Nephron progenitor cell (in vitro differentiated cells): Measurements from ENCODE around the gene WDR77.

ENCODE experiments used
- DNase-seq: peaks from one replicate; pipeline ENCODE4 v3.0.0; 2021
- H3K27ac Mint-ChIP-seq: 2 replicates; pipeline ENCODE4 v1.8.0; 2021; ENCODE audit warnings: mild to moderate bottlenecking, moderate library complexity, mixed read lengths
- H3K27me3 Mint-ChIP-seq: 2 replicates; pipeline ENCODE4 v1.8.0; 2021; ENCODE audit warnings: mild to moderate bottlenecking, low read depth, mixed read lengths; ENCODE audit not compliant: poor library complexity
- H3K36me3 Mint-ChIP-seq: 2 replicates; pipeline ENCODE4 v1.8.0; 2021; ENCODE audit warnings: low read depth, mixed read lengths
- H3K4me1 Mint-ChIP-seq: 2 replicates; pipeline ENCODE4 v1.8.0; 2021; ENCODE audit warnings: mixed read lengths
- H3K4me3 Mint-ChIP-seq: 2 replicates; pipeline ENCODE4 v1.8.0; 2021; ENCODE audit warnings: mild to moderate bottlenecking, moderate library complexity, mixed read lengths
- H3K9me3 Mint-ChIP-seq: 2 replicates; pipeline ENCODE4 v1.8.0; 2021; ENCODE audit warnings: mild to moderate bottlenecking, moderate library complexity, mixed read lengths
- CTCF ChIP-seq: fragments of 200-600 bp; sonication (generic); IDR thresholded peaks from 2 replicates; pipeline ENCODE4 v1.5.0; 2021; ENCODE audit warnings: antibody characterized with exemption

The WDR77 gene

GRCh38 chr1:111474106-111474505, 25.1 kb upstream of the WDR77 start:
- TF ChIP-seq CTCF = no peak
- Mint-ChIP-seq H3K9me3 (no peaks in the 10 kb centered on the region), H3K4me3 (no peak overlapping the region), H3K4me1 (peaks cover 19% of the 10 kb centered on the region), H3K27me3 (no peaks in the 10 kb centered on the region), H3K27ac (no peak overlapping the region), H3K36me3 (peaks cover 6% of the 10 kb centered on the region)
- no peak for DNase-seq

GRCh38 chr1:111471538-111471937, 22.5 kb upstream of the WDR77 start:
- no peak for TF ChIP-seq CTCF
- no peak overlapping the region for H3K27ac Mint-ChIP-seq
- H3K9me3 Mint-ChIP-seq = no peaks in the 10 kb centered on the region
- H3K36me3 Mint-ChIP-seq = peaks cover 6% of the 10 kb centered on the region
- no peaks in the 10 kb centered on the region for H3K27me3 Mint-ChIP-seq
- no peak for DNase-seq
- no peak overlapping the region for H3K4me3 Mint-ChIP-seq
- H3K4me1 Mint-ChIP-seq = peaks cover 14% of the 10 kb centered on the region

- TF ChIP-seq CTCF = no peak
- Mint-ChIP-seq H3K36me3 (peaks cover 6% of the 10 kb centered on the region), H3K4me3 (no peak overlapping the region), H3K27me3 (no peaks in the 10 kb centered on the region), H3K4me1 (peaks cover 9% of the 10 kb centered on the region), H3K9me3 (no peaks in the 10 kb centered on the region), H3K27ac (no peak overlapping the region)
- no peak for DNase-seq
Observed at GRCh38 chr1:111471012-111471411, 22.0 kb upstream of the WDR77 start.

- no peak overlapping the region for H3K27ac Mint-ChIP-seq
- H3K27me3 Mint-ChIP-seq = no peaks in the 10 kb centered on the region
- peaks cover 5% of the 10 kb centered on the region for H3K4me1 Mint-ChIP-seq
- no peaks in the 10 kb centered on the region for H3K9me3 Mint-ChIP-seq
- no peak for DNase-seq
- no peak for TF ChIP-seq CTCF
- no peak overlapping the region for H3K4me3 Mint-ChIP-seq
- H3K36me3 Mint-ChIP-seq = peaks cover 6% of the 10 kb centered on the region
Observed at GRCh38 chr1:111470596-111470995, 21.5 kb upstream of the WDR77 start.

- no peak for TF ChIP-seq CTCF
- DNase-seq = no peak
- Mint-ChIP-seq H3K36me3 (peaks cover 6% of the 10 kb centered on the region), H3K4me1 (no peaks in the 10 kb centered on the region), H3K27me3 (no peaks in the 10 kb centered on the region), H3K27ac (no peak overlapping the region), H3K9me3 (no peaks in the 10 kb centered on the region), H3K4me3 (no peak overlapping the region)
Observed at GRCh38 chr1:111469539-111469938, 20.5 kb upstream of the WDR77 start.

GRCh38 chr1:111468717-111469100, 19.7 kb upstream of the WDR77 start:
- no peak for TF ChIP-seq CTCF
- Mint-ChIP-seq H3K4me3 (no peak overlapping the region), H3K9me3 (no peaks in the 10 kb centered on the region), H3K27me3 (no peaks in the 10 kb centered on the region), H3K27ac (no peak overlapping the region), H3K36me3 (peaks cover 6% of the 10 kb centered on the region), H3K4me1 (no peaks in the 10 kb centered on the region)
- no peak for DNase-seq
